SK-N-MC (cell line): Measurements from ENCODE around the gene CAMK1G.

Experiments used
- DNase-seq: peaks from one replicate; pipeline ENCODE4 v3.0.0-alpha.2; 2011; ENCODE audit warnings: low read depth, low spot score
- H3K27ac ChIP-seq: fragments of 200-600 bp; sonication (generic); 2 replicates; pipeline ENCODE4 v1.5.1; 2016; ENCODE audit warnings: mixed run types
- H3K36me3 ChIP-seq: fragments of 200-600 bp; sonication (generic); 2 replicates; pipeline ENCODE4 v1.6.1; 2017; ENCODE audit warnings: antibody characterized with exemption, low read length, mixed read lengths; ENCODE audit not compliant: insufficient read depth
- H3K4me3 ChIP-seq: fragments of 200-600 bp; sonication (generic); 2 replicates; pipeline ENCODE4 v1.5.1; 2016
- H3K9ac ChIP-seq: fragments of 200-600 bp; sonication (generic); 2 replicates; pipeline ENCODE4 v1.8.0; 2017; ENCODE audit warnings: mixed run types, mixed read lengths; ENCODE audit not compliant: insufficient read length
- H3K9me3 ChIP-seq: fragments of 200-600 bp; sonication (generic); 2 replicates; pipeline ENCODE4 v1.6.1; 2017; ENCODE audit warnings: low read depth, mild to moderate bottlenecking, antibody characterized with exemption, low read length, moderate library complexity, mixed read lengths
- EZH2 ChIP-seq: fragments of 200-600 bp; sonication (generic); IDR thresholded peaks from one replicate; pipeline ENCODE4 v1.6.1; 2017; ENCODE audit warnings: antibody characterized with exemption
- FOXP2 ChIP-seq: optimal IDR thresholded peaks from 2 replicates; pipeline ENCODE3; 2011; ENCODE audit warnings: mild to moderate bottlenecking, moderate library complexity; ENCODE audit not compliant: insufficient read depth; ENCODE audit errors: extremely low read length, control extremely low read depth
- POLR2AphosphoS5 ChIP-seq: IDR thresholded peaks from 2 replicates; pipeline ENCODE4 v1.6.1; 2012; ENCODE audit warnings: mild to moderate bottlenecking, low read depth, low read length, borderline replicate concordance

CAMK1G gene

GRCh38 chr1:209645574-209646452 is 62.3 kb downstream of the CAMK1G start:
- no peak overlapping the region for H3K27ac ChIP-seq
- TF ChIP-seq EZH2, result no peak
- TF ChIP-seq FOXP2, result no peak
- no peak for TF ChIP-seq POLR2AphosphoS5
- H3K9ac ChIP-seq, result no peak overlapping the region
- no peak overlapping the region for H3K4me3 ChIP-seq
- H3K9me3 ChIP-seq, result no peaks in the 10 kb centered on the region
- DNase-seq, result no peak
- H3K36me3 ChIP-seq, result no peaks in the 10 kb centered on the region

GRCh38 chr1:209646558-209646957 is 63.0 kb downstream of the CAMK1G start:
- no peak overlapping the region for H3K27ac ChIP-seq
- no peaks in the 10 kb centered on the region for H3K36me3 ChIP-seq
- TF ChIP-seq POLR2AphosphoS5 (no peak), EZH2 (no peak), FOXP2 (no peak)
- no peak overlapping the region for H3K9ac ChIP-seq
- H3K9me3 ChIP-seq, result no peaks in the 10 kb centered on the region
- H3K4me3 ChIP-seq, result no peak overlapping the region
- DNase-seq, result no peak

- no peaks in the 10 kb centered on the region for H3K36me3 ChIP-seq
- no peaks in the 10 kb centered on the region for H3K9me3 ChIP-seq
- TF ChIP-seq FOXP2, result no peak
- TF ChIP-seq POLR2AphosphoS5, result no peak
- TF ChIP-seq EZH2, result no peak
- H3K27ac ChIP-seq, result no peak overlapping the region
- no peak for DNase-seq
- H3K4me3 ChIP-seq, result no peak overlapping the region
- no peak overlapping the region for H3K9ac ChIP-seq
Observed at GRCh38 chr1:209647156-209647555, 63.6 kb downstream of the CAMK1G start.

- no peak for TF ChIP-seq EZH2
- TF ChIP-seq POLR2AphosphoS5, result no peak
- TF ChIP-seq FOXP2, result no peak
- Histone ChIP-seq H3K9me3 (no peaks in the 10 kb centered on the region), H3K9ac (no peak overlapping the region), H3K4me3 (no peak overlapping the region), H3K36me3 (no peaks in the 10 kb centered on the region), H3K27ac (no peak overlapping the region)
- DNase-seq, result no peak
Observed at GRCh38 chr1:209648346-209648745, 64.8 kb downstream of the CAMK1G start.

GRCh38 chr1:209648931-209649776 is 65.6 kb downstream of the CAMK1G start:
- no peaks in the 10 kb centered on the region for H3K9me3 ChIP-seq
- no peak for DNase-seq
- no peaks in the 10 kb centered on the region for H3K36me3 ChIP-seq
- no peak overlapping the region for H3K9ac ChIP-seq
- no peak overlapping the region for H3K4me3 ChIP-seq
- TF ChIP-seq EZH2, result no peak
- no peak for TF ChIP-seq POLR2AphosphoS5
- no peak for TF ChIP-seq FOXP2
- H3K27ac ChIP-seq, result no peak overlapping the region

GRCh38 chr1:209650454-209650853 is 66.9 kb downstream of the CAMK1G start:
- Histone ChIP-seq H3K27ac (0 out of 2 replicates have a peak overlapping the region, but pooled peaks have one; percentile 6), H3K9ac (no peak overlapping the region), H3K9me3 (no peaks in the 10 kb centered on the region), H3K4me3 (no peak overlapping the region), H3K36me3 (no peaks in the 10 kb centered on the region)
- peak; percentile 42 for DNase-seq
- no peak for TF ChIP-seq FOXP2
- TF ChIP-seq POLR2AphosphoS5, result no peak
- no peak for TF ChIP-seq EZH2

GRCh38 chr1:209651138-209651587 is 67.6 kb downstream of the CAMK1G start:
- no peak overlapping the region for H3K27ac ChIP-seq
- no peak for DNase-seq
- no peaks in the 10 kb centered on the region for H3K36me3 ChIP-seq
- TF ChIP-seq EZH2 (no peak), POLR2AphosphoS5 (no peak), FOXP2 (no peak)
- no peak overlapping the region for H3K4me3 ChIP-seq
- no peak overlapping the region for H3K9ac ChIP-seq
- H3K9me3 ChIP-seq, result no peaks in the 10 kb centered on the region

GRCh38 chr1:209652121-209652735 is 68.7 kb downstream of the CAMK1G start, which contains the start of gene LAMB3:
TSS of gene LAMB3 (minus strand) at chr1:209652425. CDS start at chr1:209650944, 1,481 bp downstream.
- H3K9me3 ChIP-seq, result no peaks in the 10 kb centered on the region
- DNase-seq, result no peak
- TF ChIP-seq FOXP2 (no peak), POLR2AphosphoS5 (no peak), EZH2 (no peak)
- H3K36me3 ChIP-seq, result no peaks in the 10 kb centered on the region
- no peak within 1 kb of the TSS for H3K27ac ChIP-seq
- no peak within 1 kb of the TSS for H3K4me3 ChIP-seq
- no peak within 1 kb of the TSS for H3K9ac ChIP-seq
